ENCODE measurements around the gene C9orf78.
"Not testable (repeated sequence)": the region's sequence is repeated elsewhere in the genome, so short reads cannot be mapped to it uniquely, and the experiment has no call there.

The C9orf78 gene

GRCh38 chr9:129814432-129815223 is 20.4 kb downstream of the C9orf78 start:
- DNase-seq (ENCODE audit: extremely low read depth in 1 of 2, low read depth in 1 of 2), result no peak

DNA sequence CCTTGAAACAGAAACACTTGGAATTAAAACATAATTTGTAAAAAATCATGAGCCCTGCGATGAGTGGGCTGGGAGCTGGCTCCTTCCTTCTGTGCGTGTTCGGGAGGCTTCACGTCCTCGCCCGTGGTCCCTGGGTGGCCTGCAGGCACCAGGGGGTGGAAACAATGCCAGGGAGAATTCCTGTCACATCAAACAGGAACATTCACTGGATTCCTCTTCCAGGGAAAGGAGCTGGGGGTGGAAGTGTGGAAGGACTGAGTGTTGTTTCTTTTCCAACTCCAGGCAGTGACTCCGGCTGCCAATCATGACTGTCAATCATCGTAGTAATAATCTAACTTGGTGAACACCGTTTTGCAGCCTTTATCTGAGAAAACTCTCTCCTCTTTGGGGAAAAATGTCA is 21.4 kb downstream of the C9orf78 start:
- DNase-seq (ENCODE audit: extremely low read depth in 1 of 2, low read depth in 1 of 2), result no peak

DNA sequence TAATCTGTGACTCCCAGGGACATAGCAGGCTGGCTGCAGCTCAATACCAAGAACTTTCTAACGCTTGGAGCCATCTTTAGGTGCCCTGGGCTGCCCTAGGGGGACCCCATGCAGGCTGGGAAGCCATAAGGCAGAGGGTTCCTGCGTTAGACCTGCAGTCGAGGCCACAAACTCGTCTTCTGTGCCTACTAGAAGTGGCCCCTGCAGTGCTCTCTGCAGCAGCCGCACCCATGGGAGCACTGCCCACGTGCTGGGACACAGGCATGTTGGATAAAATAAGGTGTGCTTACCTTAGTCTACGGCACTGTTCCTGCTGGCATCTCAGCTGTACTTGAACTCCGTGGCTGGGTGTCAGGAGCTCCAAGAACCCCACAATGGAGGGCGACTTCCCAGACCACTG is 22.7 kb downstream of the C9orf78 start:
- no peak for DNase-seq (ENCODE audit: extremely low read depth in 1 of 2, low read depth in 1 of 2)

DNA sequence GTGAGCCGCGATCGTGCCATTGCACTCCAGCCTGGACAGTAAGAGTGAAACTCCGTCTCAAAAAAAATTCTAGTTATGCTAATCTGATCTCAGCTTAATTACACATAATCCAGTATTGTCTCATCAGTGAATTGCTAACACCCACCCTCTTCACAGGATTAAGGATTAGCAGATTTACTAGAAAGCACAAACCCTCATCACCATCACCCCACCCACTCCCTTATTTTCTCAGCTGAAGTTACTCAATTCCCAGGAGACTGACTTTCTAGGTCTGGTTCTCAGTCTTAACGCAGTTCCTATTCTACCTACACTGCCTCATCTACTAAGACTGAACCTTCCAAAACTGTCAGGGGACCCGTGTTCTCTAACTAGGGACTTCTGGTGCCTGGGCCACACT is 23.1 kb downstream of the C9orf78 start:
- no peak for DNase-seq (ENCODE audit: extremely low read depth in 1 of 2, low read depth in 1 of 2)

- no peak for DNase-seq (ENCODE audit: extremely low read depth in 1 of 2, low read depth in 1 of 2)
Measured at GRCh38 chr9:129810788-129811187, 24.3 kb downstream of the C9orf78 start.

DNA sequence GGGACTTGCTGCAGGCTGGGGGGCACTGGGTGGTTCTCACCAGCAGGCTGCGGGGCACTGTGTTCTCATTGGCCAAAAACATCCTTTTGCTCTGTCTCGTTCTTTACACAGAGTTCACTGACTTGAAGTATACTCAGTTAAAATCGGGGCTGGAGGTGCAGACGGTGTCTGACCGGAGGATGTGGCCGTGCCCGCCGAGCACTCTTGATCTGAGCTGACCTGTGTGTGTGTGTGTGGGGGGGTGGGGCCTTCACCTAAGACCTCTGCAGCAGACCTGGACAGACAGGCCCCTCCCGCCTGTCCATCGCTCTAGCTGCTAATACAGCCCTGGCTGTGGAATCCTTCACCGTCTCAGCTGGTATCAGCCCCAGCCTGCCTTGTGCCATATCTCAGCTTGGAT is 25.0 kb downstream of the C9orf78 start:
- no peak for DNase-seq (ENCODE audit: extremely low read depth in 1 of 2, low read depth in 1 of 2)

DNA sequence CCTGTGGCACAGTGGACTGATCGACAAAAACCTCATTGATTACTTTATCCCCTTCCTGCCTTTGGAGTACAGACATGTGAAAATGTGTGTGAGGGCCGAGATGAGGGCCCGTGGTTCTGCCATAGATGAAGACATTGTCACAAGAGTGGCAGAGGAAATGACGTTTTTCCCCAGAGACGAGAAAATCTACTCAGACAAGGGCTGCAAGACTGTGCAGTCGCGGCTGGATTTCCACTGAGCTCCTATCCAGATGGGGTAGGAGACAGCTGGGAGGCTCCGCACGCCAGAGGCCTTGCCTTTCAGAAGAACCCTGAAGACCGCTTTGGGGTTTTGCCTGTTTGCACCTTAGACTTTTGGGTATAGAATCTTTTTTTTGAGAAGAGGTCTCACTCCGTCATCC is 25.7 kb downstream of the C9orf78 start:
- DNase-seq (ENCODE audit: extremely low read depth in 1 of 2, low read depth in 1 of 2), result no peak

- no peak for DNase-seq (ENCODE audit: extremely low read depth in 1 of 2, low read depth in 1 of 2)
Measured at GRCh38 chr9:129806061-129806460, 29.0 kb downstream of the C9orf78 start.

DNA sequence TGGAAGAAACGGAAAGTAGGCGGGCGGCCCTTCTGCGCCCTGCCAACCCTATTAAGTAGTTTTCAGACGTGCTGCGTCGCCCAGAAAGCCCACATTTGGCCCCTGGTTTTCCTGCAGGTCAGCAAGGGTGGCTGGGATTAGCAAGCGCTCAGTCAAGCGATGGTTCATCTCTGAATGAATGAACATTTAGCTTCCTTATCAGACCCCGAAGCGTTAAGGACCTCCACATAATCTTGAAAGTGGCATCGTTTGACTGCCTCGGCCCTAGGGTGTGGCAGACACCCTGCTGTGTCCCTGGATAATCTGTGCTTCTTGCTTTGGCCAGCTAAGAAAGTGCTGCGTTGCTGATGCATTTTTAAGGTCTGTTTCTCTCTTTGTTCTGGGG is 31.4 kb downstream of the C9orf78 start:
- peak in 1 of 2 donors; percentile 4 for DNase-seq (ENCODE audit: extremely low read depth in 1 of 2, low read depth in 1 of 2)

- DNase-seq (ENCODE audit: extremely low read depth in 1 of 2, low read depth in 1 of 2), result peak; percentile 85 to 90
Measured at GRCh38 chr9:129802833-129803675, 32.0 kb downstream of the C9orf78 start, which contains the start of gene TOR1B. TOR1B (plus strand) TSS chr9:129803184; CDS start chr9:129803213, 29 bp downstream.

- no peak for DNase-seq (ENCODE audit: extremely low read depth in 1 of 2, low read depth in 1 of 2)
Measured at GRCh38 chr9:129801504-129801903, 33.6 kb downstream of the C9orf78 start.

- DNase-seq (ENCODE audit: extremely low read depth in 1 of 2, low read depth in 1 of 2), result no peak
Measured at GRCh38 chr9:129798973-129799372, 36.1 kb downstream of the C9orf78 start.

- not testable (repeated sequence) for DNase-seq (ENCODE audit: extremely low read depth in 1 of 2, low read depth in 1 of 2)
Measured at GRCh38 chr9:129796029-129796428, 39.0 kb downstream of the C9orf78 start.

DNA sequence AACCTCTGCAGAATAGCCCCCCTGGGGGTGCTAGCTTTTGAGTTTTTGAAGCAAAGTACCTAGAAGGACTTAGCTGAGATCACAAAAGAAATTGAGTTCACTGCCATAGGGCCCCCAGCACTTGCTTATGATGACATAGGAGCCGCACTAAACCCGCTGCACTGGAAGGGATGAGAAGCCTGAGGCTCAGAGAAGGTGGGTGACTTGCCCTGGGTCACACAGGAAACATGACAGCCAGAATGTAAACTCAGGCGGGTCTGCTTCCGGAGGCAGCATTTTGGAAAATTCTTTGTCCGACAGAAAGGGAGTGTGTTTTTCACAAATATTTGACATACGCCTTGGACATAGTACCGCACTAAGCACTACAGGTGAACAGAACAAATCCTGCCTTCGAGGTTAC is 40.5 kb downstream of the C9orf78 start:
- no peak for DNase-seq (ENCODE audit: extremely low read depth in 1 of 2, low read depth in 1 of 2)

- no peak for DNase-seq (ENCODE audit: extremely low read depth in 1 of 2, low read depth in 1 of 2)
Measured at GRCh38 chr9:129786481-129786880, 48.6 kb downstream of the C9orf78 start.

- no peak for DNase-seq (ENCODE audit: extremely low read depth in 1 of 2, low read depth in 1 of 2)
Measured at GRCh38 chr9:129785866-129786265, 49.2 kb downstream of the C9orf78 start.

DNA sequence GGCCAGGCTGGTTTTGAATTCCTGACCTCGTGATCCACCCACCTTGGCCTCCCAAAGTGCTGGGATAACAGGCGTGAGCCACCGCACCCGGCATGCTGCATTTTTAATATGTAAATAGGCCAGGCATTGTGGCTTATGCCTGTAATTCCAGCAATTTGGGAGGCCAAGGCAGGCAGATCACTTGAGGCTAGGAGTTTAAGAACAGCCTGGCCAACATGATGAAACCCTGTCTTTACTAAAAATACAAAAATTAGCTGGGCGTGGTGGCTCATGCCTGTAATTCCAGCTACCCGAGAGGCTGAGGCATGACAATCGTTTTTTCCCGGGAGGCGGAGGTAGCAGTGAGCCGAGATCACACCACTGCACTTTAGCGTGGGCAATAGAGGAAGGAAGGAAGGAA is 50.1 kb downstream of the C9orf78 start:
- DNase-seq (ENCODE audit: extremely low read depth in 1 of 2, low read depth in 1 of 2), result not testable (repeated sequence)

- DNase-seq (ENCODE audit: extremely low read depth in 1 of 2, low read depth in 1 of 2), result peak; percentile 25 to 50
Measured at GRCh38 chr9:129783516-129784361, 51.3 kb downstream of the C9orf78 start.

DNA sequence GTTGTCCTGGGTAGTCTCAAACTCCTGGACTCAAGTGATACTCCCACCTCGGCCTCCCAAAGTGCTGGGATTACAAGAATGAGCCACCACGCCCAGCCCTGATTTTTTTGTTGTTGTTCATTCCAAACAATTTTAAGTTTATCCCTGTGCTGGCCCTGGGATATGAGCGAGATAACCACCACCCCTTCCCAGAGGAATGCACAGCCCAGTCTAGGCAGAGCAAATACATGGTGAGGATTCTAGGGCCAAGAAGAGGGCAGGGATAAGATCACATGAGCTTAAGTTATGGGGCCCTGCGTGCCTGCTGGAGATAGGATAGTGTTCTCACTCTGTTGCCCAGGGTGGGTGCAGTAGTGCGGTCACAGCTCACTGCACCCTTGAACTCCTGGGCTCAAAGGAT is 53.1 kb downstream of the C9orf78 start:
- DNase-seq (ENCODE audit: extremely low read depth in 1 of 2, low read depth in 1 of 2), result no peak

- no peak for DNase-seq (ENCODE audit: extremely low read depth in 1 of 2, low read depth in 1 of 2)
Measured at GRCh38 chr9:129781131-129781530, 53.9 kb downstream of the C9orf78 start.

DNA sequence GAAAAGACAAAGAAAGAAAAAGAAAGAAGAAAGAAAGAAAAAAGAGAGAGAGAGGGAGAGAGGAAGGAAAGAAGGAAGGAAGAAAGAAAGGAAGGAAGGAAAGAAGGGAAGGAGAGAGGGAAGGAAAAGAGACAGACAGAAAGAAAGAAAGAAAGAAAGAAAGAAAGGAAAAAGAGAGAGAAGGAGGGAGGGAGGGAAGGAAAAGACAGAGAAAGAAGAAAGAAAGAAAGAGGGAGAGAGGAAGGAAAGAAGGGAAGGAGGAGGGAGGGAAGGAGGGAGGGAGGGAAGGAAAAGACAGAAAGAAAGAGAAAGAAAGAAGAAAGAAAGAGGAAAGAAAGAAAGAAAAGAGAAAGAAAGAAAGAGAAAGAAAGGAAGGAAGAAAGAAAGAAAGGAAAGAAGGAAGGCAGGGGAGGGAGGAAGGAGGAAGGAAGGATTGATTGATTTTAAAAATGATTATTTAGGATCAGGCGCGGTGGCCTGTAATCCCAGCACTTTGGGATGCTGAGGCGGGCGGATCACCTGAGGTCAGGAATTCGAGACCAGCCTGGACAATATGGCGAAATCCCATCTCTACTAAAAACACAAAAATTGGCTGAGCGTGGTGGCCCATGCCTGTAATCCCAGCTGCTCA is 55.4 kb downstream of the C9orf78 start:
- DNase-seq (ENCODE audit: extremely low read depth in 1 of 2, low read depth in 1 of 2), result no peak
